DMS153 (cell line): Measurements from ENCODE around the gene TMEM225B.
A peak's percentile ranks its signal among the peaks of the same experiment; 100 is the strongest.
"Not testable (repeated sequence)": the region's sequence is repeated elsewhere in the genome, so short reads cannot be mapped to it uniquely, and the experiment has no call there.

Source experiments
- DNase-seq: peaks from one replicate; lab custom pipeline; 2025; lab: John Stamatoyannopoulos, UW

Gene TMEM225B

DNA sequence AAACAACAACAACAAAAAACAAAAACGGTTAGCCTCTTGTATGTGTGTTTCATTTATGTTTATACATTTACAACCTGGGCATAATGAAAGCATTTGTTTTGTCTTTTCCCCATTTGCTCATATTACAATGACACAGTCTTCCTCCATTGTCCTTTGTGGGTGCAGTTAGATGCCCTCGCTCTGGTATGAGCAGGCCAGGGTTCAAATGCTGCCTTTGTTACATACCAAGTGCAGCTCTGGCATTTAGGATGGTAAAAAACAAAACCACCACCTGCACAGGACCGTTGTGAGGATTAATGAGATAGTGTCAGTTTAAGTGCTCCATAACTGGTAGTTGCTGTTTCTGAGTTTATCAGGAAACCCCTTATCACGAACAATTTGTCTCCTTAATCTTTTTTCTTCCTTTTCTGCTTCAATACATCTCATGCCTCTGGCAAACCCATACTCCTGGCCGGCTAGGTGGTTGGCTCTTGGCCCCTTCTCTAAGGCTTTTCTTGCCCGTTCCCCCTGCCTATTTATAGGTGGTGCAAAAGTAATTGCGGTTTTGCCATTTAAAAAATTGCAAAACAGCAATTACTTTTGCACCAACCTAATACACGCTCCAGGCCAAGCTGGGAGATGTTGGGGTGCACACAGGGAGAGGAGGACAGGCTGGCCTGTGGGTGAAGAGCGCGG lies 18.6 kb upstream of the TMEM225B start:
- no peak for DNase-seq

DNA sequence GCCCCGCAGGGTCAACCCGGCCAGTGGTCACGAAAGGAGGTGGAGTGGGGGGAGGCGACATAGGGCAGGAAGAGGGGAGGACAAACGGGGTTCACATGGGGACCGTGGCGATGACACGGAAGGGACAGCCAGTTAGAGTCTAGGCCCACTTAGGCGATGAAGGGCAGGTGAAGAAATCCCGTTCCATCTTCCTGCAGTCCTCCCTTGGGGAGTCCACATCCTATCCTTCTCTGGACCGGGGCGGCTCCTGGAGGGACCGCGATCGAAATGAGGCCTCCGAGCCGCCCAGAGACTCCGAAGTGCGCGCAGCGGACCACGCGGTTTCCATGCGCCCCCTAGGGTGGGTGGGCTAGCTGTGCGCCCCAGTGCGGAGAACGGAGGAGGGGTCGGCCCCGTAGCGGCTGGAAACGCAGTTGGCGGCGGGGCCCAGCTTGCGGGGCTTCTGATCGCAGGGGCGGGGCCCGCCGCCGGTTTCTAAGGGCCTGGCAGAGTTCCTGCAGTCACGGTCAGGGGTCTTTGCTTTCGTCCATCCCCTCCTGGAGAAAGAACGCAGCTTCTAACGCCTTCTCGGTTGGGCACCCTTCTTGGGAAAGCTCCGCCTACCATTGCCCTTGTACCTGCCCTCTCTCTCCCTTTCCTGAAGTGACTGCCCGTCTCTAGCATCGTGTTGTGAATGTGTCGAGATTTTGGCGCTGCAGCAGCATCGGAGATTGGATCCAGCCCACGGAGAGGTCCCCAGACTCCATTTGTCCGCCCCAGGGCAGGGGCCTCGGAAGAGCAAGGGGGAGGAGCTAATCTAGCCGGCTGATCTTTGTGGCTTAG lies 17.9 kb upstream of the TMEM225B start:
- DNase-seq = peak; percentile 4

DNA sequence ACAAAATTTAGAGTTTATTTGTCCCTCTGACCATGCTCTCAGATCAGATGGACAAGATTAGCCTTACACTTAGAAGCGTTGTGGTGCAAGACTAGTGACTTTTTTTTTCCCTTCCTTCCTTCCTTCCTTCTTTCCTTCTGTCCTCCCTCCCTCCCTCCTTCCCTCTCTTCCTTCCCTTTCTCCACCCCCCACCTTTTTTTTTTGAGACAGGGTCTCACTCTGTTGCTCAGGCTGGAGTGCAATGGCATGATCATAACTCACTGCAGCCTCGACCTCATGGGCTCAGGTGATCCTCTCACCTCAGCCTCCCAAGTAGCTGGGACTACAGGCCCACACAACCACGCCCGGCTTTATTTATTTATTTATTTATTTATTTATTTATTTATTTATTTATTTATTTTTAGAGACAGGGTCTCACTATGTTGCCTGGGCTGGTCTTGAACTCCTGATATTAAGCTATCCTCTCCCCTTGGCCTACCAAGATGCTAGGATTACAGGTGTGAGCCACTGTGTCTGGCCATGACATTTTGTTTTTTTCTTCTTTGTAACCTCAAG lies 17.2 kb upstream of the TMEM225B start:
- DNase-seq = not testable (repeated sequence)

DNA sequence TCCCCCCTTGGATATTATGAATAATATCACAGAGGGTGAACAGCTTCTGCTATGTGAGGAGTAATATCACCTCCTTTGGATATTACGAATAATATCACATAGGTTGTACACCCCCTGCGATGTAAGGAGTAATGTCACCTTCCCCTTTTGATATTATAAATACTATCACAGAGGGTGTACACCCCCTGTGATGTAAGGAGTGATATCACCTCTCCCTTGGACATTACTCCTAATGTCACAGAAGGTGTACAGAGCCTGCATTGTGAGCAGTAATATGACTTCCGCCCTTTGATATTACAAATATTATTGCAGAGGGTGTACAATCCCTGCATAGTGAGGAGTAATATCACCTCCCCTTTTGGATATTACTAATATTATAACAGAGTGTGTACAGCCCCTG lies 9.2 kb upstream of the TMEM225B start:
- DNase-seq = no peak

DNA sequence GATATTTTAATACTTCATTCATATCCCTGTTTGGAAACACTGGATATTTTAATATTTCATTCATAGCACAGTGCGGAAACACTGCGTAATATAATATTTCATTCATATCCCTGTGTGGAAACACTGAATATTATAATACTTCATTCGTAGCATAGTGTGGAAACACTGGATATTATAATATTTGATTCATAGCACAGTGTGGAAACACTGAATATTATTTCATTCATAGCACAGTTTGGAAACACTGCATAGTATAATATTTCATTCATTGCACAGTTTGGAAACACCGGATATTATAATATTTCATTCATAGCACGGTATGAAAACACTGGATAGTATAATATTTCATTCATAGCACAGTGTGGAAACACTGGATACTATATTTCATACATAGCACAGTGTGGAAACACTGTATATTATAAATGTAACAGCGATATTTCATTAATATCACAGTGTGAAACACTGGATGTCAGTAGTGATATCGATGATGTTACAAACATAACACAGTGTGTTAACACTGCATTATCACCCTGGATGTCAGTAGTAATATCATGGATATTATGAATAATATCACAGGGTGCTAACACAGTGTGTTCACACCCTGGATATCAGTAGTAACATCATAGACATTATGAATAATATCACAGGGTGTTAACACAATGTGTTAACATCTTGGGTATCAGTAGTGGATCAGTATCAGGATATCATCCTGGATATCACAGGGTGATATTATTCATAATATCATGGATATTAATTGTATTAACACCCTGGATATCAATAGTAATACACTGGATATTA lies 2.9 kb upstream of the TMEM225B start:
- DNase-seq = no peak

DNA sequence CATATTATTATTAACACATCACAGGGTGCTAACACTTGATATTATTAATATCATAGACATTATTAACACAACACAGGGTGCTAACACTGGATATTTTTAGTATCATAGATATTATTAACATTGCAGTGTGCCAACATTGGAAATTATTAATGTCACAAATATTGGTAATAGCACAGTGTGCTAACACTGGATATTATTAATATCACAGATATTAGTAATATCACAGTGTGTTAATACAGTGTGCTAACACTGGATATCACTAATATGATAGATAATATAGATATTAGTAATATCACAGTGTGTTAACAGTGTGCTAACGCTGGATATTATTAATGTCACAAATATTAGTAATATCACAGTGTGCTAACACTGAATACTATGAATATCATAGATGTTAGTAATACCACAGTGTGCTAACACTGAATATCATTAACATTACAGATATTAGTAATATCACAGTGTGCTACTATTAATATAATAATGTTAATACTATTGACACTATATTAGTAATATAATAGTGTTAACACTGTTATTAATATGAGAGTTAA lies 1.6 kb upstream of the TMEM225B start:
- no peak for DNase-seq

DNA sequence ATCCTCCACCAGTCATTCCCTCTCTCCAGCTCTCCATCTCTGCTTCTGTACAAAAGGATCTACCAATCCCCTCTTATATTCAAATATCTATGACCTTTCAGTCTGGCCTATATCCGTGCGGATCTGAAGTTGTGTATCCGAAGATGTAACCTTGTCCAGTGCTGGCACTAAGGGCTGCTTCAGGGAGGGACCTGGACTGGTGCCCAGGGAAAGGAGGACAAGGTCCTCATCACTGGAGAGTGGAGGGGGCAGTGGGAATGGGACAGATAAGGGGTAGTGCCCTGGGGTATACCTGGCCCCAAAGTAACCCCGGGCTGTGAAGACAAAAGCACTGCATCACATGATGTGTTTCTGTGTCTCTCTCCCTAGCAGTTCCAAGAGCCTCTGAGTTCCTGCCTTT lies 1.8 kb downstream of the TMEM225B start:
- no peak for DNase-seq

DNA sequence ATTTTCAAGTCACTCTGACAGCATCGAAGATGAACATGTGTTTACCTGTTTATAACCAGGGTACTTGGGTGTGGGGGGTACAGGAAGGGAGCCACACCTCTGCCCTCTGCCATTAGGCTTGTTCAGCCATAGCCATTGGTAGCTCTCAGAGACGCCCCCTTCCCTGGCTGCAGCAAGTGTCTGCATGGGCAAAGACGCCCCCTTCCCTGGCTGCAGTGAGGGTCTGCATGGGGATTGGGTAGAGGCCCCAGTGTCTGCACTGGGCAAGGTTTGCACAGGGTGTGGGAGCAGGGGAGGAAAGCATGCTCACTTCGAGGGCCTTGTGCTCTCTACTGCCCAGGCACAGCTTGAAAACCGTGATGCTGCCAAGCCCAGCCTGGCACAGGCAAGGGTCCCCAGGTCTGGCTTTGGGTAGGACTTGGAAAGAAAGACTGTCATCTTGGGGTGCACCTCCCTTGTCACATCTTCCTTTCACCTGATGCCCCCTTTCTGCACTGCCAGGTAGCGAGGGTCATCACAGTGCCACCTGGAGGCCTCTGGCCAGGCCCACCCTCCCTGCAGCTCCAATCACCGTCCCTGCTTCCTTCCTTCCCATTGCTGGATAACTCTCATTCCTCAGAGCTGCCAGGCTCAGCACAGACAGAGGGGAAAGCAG lies 3.7 kb downstream of the TMEM225B start:
- DNase-seq = no peak

DNA sequence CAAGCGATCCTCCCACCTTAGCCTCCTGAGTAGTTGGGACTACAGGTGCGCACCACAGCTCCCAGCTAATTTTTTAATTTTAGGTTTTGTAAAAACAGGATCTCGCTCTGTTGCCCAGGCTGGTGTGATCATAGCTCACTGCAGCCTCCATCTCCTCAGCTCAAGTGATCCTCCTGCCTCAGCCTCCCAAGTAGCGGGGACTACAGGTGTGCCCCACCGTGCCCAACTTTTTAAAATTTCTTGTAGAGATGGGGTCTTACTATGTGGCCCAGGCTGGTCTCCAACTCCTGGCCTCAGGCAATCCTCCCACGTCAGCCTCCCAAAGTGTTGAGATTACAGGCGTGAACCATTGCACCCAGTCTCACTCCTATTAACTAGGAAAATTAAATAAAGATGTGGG lies 7.5 kb downstream of the TMEM225B start:
- no peak for DNase-seq

DNA sequence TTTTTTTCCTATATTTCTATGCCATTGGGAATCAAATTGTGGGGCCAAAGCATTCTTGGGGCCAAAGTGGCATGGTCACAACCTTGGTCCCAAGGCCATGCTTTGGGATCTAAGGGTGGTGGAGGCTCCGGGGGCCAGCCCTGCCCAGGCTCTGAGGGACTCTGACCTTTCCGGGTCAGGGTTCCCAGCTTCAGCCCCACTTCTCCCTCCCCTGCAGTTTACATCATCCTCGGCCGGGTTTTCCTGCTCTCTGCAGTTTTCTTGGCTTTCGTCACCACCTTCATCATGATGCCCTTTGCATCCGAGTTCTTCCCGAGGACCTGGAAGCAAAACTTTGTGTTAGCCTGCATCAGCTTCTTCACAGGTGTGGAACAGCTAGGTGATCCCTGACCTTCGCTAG lies 8.5 kb downstream of the TMEM225B start:
- no peak for DNase-seq

DNA sequence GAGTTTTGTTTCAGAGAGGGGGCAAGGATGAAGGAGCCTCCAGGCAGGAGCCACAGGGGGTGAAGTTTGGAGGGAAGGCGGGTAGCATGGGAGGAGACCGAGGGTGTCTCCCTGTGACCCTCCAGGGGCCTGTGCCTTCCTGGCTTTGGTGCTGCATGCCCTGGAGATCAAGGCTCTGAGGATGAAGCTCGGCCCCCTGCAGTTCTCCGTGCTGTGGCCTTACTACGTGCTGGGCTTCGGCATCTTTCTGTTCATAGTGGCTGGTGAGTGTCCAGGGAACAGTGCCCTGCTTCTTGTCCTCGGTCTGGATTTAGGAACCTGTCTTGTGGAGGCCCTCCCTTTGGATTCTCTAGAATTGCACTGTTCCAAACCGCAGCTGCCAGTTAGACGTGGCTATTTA lies 9.5 kb downstream of the TMEM225B start:
- DNase-seq = no peak

DNA sequence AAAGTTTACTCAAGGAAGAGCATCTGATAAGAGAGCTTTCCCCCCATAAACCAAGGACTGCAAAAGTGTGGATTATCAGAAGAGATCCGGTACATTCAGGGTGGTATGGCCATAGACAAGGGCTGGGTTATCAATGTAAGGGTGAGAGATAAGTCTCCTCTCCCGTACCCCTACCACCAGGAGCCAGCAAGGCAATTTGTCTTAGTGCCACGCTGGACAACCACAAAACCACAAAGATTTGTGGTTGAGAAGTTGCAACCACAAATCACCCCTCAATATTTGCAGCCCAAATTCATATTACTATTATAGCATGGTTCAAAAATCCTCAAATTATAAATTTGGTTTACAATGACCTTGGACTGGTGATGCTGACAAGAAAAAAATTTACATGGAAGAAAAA lies 16.4 kb downstream of the TMEM225B start:
- DNase-seq = no peak

DNA sequence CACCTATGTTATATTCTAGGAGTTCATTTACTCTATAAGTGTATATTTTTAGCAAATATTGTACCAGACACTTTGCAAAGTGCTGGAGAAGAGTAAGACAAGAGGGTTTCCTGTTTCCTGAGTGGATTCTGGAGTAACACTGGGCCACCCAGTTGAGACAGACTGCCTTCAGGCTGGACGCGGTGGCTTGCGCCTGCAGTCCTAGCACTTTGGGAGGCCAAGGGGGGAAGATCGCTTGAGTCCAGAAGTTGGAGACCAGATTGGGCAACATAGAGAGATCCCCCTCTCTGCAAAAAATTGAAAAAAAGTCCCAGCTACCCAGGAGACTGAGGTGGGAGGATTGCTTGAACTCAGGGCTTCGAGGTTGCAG lies 17.9 kb downstream of the TMEM225B start:
- DNase-seq = no peak

DNA sequence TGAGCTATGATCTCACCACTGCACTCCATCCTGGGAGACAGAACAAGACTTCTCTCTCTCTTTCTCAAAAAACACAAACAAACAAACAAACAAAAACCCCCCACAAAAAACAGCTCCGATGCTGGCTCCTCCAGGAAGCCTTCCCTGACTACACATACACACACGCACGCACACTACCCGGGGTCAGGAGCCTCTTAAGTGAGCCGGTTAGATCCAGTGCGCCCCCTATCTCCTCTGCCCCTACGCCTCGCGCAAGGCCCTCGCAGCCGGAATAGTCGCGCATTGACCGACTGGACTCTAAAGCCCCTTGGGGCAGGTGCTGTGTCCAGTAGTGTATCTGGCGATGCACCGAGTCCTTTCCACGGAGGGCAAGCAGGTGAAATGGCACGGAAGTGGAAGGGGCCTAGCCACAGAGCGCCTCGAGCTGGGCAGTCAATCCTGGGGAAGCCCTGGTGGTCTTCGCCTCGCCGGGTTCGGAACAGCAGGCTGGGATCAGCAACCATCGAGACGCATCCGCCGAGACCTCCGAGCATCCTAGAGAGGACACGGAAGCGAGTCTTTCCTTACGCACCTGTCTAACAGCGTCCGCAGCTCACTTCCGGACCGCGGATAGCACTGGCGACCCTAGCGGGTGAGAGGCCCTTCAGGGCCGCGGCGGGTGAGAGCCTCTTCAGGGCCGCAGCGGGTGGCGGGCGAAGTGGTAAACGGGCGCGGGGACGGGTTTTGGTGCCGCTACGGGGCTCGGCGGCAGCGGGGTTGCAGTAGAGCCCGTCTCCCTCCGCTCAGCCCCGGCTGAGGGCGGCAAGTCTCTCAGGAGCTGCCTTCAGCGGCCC lies 18.5 kb downstream of the TMEM225B start, which contains the start of gene ZSCAN25:
TSS of gene ZSCAN25 (plus strand) at position 588 of the 833 bp plus-strand sequence. CDS start 2,661 bp downstream, outside the sequence.
- peak; percentile 81 for DNase-seq

DNA sequence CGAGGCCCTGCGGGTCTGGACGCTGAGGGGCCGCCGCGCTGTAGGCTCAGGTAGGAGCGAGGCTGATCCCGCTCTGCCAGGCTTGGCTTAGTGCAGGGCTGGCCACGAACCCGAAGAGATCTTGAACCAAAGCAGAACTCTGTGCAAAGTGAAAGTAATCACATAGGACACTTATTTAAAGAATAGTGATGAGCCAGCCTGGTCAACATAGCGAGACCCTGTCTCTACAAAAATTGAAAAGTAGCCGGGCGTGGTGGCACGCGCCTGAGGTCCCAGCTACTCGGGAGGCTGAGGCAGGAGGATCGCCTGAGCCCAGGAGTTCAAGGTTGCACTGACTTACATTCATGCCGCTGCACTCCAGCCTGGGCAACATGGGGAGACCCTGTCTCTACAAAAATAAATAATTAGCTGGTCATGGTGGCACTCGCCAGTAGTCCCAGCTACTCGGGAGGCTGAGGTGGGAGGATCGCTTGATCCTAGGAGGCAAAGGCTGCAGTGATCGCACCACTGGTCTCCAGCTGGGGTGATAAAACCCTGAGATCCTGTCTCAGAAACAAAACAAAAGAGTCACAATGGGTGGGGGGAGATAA lies 19.2 kb downstream of the TMEM225B start:
- no peak for DNase-seq

DNA sequence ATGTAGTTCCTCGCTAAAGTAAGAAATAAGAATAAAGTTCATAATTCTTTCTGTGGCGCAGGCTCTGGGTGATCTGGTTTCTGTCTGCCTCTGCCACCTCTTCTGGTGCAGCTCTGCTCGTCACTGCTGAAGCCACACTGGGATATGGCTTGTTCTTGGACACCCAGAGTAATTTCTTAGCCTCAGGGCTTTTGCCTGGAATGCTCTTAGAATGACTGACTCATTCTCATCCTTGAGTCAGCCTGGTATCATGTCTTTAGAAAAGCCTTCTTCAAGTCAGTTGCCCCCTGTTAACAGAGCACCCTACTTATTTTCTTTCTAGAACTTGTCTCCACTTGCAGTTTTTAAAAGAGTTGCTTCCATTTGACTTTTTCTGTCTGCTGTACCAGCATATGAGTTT lies 20.7 kb downstream of the TMEM225B start:
- no peak for DNase-seq

DNA sequence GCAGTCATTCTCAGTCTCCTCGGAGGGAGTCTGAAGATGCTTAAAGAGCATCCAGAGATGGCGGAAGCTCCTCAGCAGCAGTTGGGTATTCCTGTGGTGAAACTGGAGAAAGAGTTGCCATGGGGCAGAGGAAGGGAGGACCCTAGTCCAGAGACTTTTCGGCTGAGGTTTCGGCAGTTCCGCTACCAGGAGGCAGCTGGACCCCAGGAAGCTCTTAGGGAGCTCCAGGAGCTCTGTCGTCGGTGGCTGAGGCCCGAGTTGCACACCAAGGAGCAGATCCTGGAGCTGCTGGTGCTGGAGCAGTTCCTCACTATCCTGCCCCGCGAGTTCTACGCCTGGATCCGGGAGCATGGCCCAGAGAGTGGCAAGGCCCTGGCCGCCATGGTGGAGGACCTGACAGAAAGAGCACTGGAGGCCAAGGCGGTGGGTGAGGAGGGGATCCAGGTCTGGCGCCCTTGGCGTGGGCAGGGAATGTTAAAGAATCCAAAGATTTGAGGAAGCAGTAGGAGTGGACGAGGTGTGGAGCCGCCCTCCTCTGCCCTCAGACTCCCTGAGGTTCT lies 21.6 kb downstream of the TMEM225B start:
- no peak for DNase-seq

DNA sequence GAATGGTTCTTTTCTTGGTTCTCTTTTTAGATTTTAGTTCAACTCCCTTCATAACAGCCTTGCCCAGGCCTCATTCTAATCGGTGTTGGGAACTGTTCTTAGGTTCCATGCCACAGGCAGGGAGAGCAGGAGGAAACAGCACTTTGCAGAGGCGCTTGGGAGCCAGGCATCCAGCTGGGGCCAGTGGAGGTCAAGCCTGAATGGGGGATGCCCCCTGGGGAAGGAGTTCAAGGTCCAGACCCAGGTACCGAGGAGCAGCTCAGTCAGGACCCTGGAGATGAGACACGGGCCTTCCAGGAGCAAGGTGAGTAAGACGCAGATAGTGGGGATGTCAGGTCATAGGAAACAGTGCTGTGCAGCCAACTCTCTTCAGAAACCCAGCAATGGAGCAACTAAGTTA lies 23.2 kb downstream of the TMEM225B start:
- DNase-seq = no peak

DNA sequence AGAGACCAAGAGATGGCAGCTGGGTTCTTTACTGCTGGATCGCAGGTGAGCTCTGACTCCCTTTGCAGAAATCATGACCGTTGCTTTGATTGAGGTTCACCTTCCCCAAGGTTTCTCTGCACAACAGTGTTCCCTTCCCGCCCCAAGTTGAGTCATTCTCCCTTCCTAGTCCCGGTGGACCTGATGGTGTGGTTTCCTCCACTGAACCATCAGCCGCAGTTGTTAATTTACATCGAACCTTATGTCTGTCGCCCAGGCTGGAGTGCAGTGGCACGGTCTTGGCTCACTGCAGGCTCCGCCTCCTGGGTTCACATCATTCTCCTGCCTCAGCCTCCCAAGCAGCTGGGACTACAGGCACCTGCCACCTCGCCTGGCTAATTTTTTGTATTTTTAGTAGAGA lies 24.5 kb downstream of the TMEM225B start:
- no peak for DNase-seq

DNA sequence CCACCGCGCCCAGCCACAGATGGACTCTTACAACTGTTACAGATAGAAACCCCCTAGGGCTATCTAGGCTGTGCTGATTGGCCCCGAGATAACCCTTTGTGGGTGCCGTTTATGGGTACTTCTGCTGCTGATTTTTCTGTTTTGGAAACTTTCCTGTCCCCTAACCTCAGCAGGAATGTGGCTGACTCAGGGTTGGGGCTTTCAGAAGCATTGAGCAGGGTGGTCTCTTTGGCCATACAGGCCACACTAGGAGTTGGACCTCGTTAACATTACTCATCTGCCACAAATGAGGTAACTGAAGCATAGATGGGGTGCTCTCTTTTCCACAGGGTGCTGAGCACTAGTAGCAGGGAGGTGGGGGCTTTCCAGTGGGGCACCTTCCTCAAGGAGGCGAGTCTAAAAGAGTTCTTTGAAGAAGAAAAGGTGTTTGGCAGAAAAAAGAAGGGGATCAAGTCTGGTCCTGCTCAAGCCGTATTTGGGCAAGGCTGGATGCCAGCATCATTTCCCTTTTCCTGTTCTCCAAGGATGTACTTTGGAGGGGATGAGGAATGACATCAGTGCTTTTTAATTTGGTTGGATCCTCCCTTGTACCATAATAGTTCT lies 25.1 kb downstream of the TMEM225B start:
- no peak for DNase-seq
